Measurements from ENCODE around the gene OPRM1.
"Not testable (repeated sequence)": the region's sequence is repeated elsewhere in the genome, so short reads cannot be mapped to it uniquely, and the experiment has no call there.

Gene OPRM1

GRCh38 chr6:154139892-154140291, 100.9 kb downstream of the OPRM1 start:
- no peak for DNase-seq (ENCODE audit: insufficient read length, low spot score)

GRCh38 chr6:154140743-154141142, 101.7 kb downstream of the OPRM1 start:
- DNase-seq (ENCODE audit: insufficient read length, low spot score) (no peak), FAIRE-seq (no peak)

More at GRCh38 chr6:154139892-154140291, 100.9 kb downstream of the OPRM1 start:
- FAIRE-seq, result no peak

- FAIRE-seq, result peak; percentile 51
- no peak for DNase-seq (ENCODE audit: insufficient read length, low spot score)
Measured at GRCh38 chr6:154143753-154144152, 104.7 kb downstream of the OPRM1 start.

- no peak for DNase-seq (ENCODE audit: insufficient read length, low spot score)
- peak; percentile 89 for FAIRE-seq
Measured at GRCh38 chr6:154154389-154154967, 115.4 kb downstream of the OPRM1 start.

GRCh38 chr6:154156135-154156896, 117.3 kb downstream of the OPRM1 start:
- DNase-seq (ENCODE audit: insufficient read length, low spot score), result no peak

GRCh38 chr6:154157082-154157481, 118.0 kb downstream of the OPRM1 start:
- no peak for DNase-seq (ENCODE audit: insufficient read length, low spot score)
- FAIRE-seq, result peak; percentile 95

More at GRCh38 chr6:154156135-154156896, 117.3 kb downstream of the OPRM1 start:
- FAIRE-seq, result peak; percentile 87

GRCh38 chr6:154157706-154158105, 118.7 kb downstream of the OPRM1 start:
- FAIRE-seq, result no peak

GRCh38 chr6:154159126-154159525, 120.1 kb downstream of the OPRM1 start:
- DNase-seq (ENCODE audit: insufficient read length, low spot score), result no peak
- FAIRE-seq, result no peak

More at GRCh38 chr6:154157706-154158105, 118.7 kb downstream of the OPRM1 start:
- no peak for DNase-seq (ENCODE audit: insufficient read length, low spot score)

GRCh38 chr6:154161689-154162088, 122.6 kb downstream of the OPRM1 start:
- DNase-seq (ENCODE audit: insufficient read length, low spot score) (no peak), FAIRE-seq (peak; percentile 97)

- FAIRE-seq (peak; percentile 59), DNase-seq (ENCODE audit: insufficient read length, low spot score) (no peak)
Measured at GRCh38 chr6:154164397-154164796, 125.4 kb downstream of the OPRM1 start.

GRCh38 chr6:154165478-154165877, 126.4 kb downstream of the OPRM1 start:
- DNase-seq (ENCODE audit: insufficient read length, low spot score) (no peak), FAIRE-seq (peak; percentile 42)

- DNase-seq (ENCODE audit: insufficient read length, low spot score) (no peak), FAIRE-seq (no peak)
Measured at GRCh38 chr6:154166140-154166539, 127.1 kb downstream of the OPRM1 start.

- DNase-seq (ENCODE audit: insufficient read length, low spot score), result no peak
- peak; percentile 23 for FAIRE-seq
Measured at GRCh38 chr6:154167126-154167525, 128.1 kb downstream of the OPRM1 start.

- FAIRE-seq (no peak), DNase-seq (ENCODE audit: insufficient read length, low spot score) (no peak)
Measured at GRCh38 chr6:154169193-154169847, 130.3 kb downstream of the OPRM1 start.

- FAIRE-seq (no peak), DNase-seq (ENCODE audit: insufficient read length, low spot score) (no peak)
Measured at GRCh38 chr6:154170106-154170505, 131.1 kb downstream of the OPRM1 start.

GRCh38 chr6:154172393-154172792, 133.4 kb downstream of the OPRM1 start:
- not testable (repeated sequence) for FAIRE-seq; DNase-seq (ENCODE audit: insufficient read length, low spot score)

GRCh38 chr6:154179434-154179833, 140.4 kb downstream of the OPRM1 start:
- FAIRE-seq (no peak), DNase-seq (ENCODE audit: insufficient read length, low spot score) (no peak)

- DNase-seq (ENCODE audit: insufficient read length, low spot score) (no peak), FAIRE-seq (peak; percentile 45)
Measured at GRCh38 chr6:154187203-154187602, 148.2 kb downstream of the OPRM1 start.

GRCh38 chr6:154187714-154188113, 148.7 kb downstream of the OPRM1 start:
- DNase-seq (ENCODE audit: insufficient read length, low spot score), result no peak
- peak; percentile 64 for FAIRE-seq

- DNase-seq (ENCODE audit: insufficient read length, low spot score) (no peak), FAIRE-seq (peak; percentile 18)
Measured at GRCh38 chr6:154196333-154196885, 157.4 kb downstream of the OPRM1 start.

GRCh38 chr6:154197196-154197860, 158.3 kb downstream of the OPRM1 start:
- DNase-seq (ENCODE audit: insufficient read length, low spot score) (no peak), FAIRE-seq (peak; percentile 33)

Measured in GM19239 (cell line).